A549 (cell line): ENCODE data around the gene ZNF532. TPM values are rescaled to one million over a fixed set of nuclear protein-coding genes. Genes with fewer than 3 reads are reported as not detected.

Experiments used
- ATAC-seq, 2 experiments: fragments of 200-7000 bp in 1 of 2; fragments of >200 bp in 1 of 2; cut with Nextera tagmentation in 1 of 2; cut with Tn5 transposase in 1 of 2; 3 replicates each; pipeline versions ENCODE4 v1.8.0 to v1.9.1; 2018 to 2020; ENCODE audit warnings: mild to moderate bottlenecking in 1 of 2, moderate library complexity in 1 of 2
- CTCF ChIA-PET: fragments of 300-600 bp; sonication (Branson Sonifier 250); formaldehyde crosslinking; extraction: SDS; loops from one replicate; lab custom pipeline; 2021; ENCODE audit warnings: antibody characterized with exemption, inconsistent platforms; lab: Yijun Ruan, JAX
- POLR2A ChIA-PET: fragments of 350-600 bp; formaldehyde crosslinking; extraction: SDS; loops from one replicate; lab custom pipeline; 2021; ENCODE audit warnings: antibody characterized with exemption, inconsistent platforms; lab: Yijun Ruan, JAX
- DNase-seq, 2 experiments: peaks; one replicate each; pipeline versions ENCODE4 v3.0.0 to v3.0.0-alpha.2; 2011 to 2016; ENCODE audit warnings: low read depth in 1 of 2, low spot score in 1 of 2
- FAIRE-seq: peaks from 2 replicates; lab custom pipeline; 2011; peaks lifted over from hg19 to GRCh38; lab: Jason Lieb, UNC
- H3K27ac ChIP-seq, 2 experiments: fragments of >200 bp; sonication (Bioruptor Twin); formaldehyde crosslinking; 3 replicates each; pipeline ENCODE4 v1.5.1; 2016 to 2017
- H3K4me1 ChIP-seq: fragments of >200 bp; sonication (Bioruptor Twin); formaldehyde crosslinking; 3 replicates; pipeline ENCODE4 v1.6.1; 2016
- H3K4me2 ChIP-seq: fragments of >200 bp; sonication (Bioruptor Twin); formaldehyde crosslinking; 3 replicates; pipeline ENCODE4 v1.6.1; 2016
- H3K4me3 ChIP-seq: fragments of >200 bp; sonication (Bioruptor Twin); formaldehyde crosslinking; 3 replicates; pipeline ENCODE4 v1.5.1; 2016
- H3K9me3 ChIP-seq: fragments of >200 bp; sonication (Bioruptor Twin); formaldehyde crosslinking; 3 replicates; pipeline ENCODE4 v1.6.1; 2016
- CEBPB ChIP-seq, 2 experiments: fragments of >200 bp in 1 of 2; sonication (Bioruptor Twin) in 1 of 2; formaldehyde crosslinking in 1 of 2; IDR thresholded peaks; 2 replicates each; pipeline ENCODE4 v1.6.1; 2012 to 2016
- CHD4 ChIP-seq: fragments of 200-600 bp; sonication (generic); IDR thresholded peaks from 2 replicates; pipeline ENCODE4 v1.6.1; 2016; ENCODE audit warnings: antibody characterized with exemption, mild to moderate bottlenecking, borderline replicate concordance
- E2F6 ChIP-seq: IDR thresholded peaks from 2 replicates; pipeline ENCODE4 v1.6.1; 2012; ENCODE audit warnings: low read depth, borderline replicate concordance
- EHMT2 ChIP-seq: fragments of 200-600 bp; sonication (generic); IDR thresholded peaks from 2 replicates; pipeline ENCODE4 v1.6.1; 2016; ENCODE audit warnings: antibody characterized with exemption, low read depth, mild to moderate bottlenecking, moderate library complexity
- ELK1 ChIP-seq: fragments of 150-350 bp; IDR thresholded peaks from 2 replicates; pipeline ENCODE4 v1.6.1; 2014; ENCODE audit warnings: low read depth, mild to moderate bottlenecking, low read length
- ESRRA ChIP-seq: fragments of 150-350 bp; IDR thresholded peaks from 2 replicates; pipeline ENCODE4 v1.6.1; 2014; ENCODE audit warnings: mild to moderate bottlenecking, low read length, borderline replicate concordance
- FOSL2 ChIP-seq, 2 experiments: fragments of 450-650 bp in 1 of 2; fragments of >200 bp in 1 of 2; sonication (Bioruptor Twin) in 1 of 2; formaldehyde crosslinking; IDR thresholded peaks; 2 replicates each; pipeline versions ENCODE4 v1.5.0 to v1.6.1; 2016 to 2020; ENCODE audit warnings: mild to moderate bottlenecking in 1 of 2, moderate library complexity in 1 of 2
- FOXS1 ChIP-seq: fragments of 250-450 bp; sonication (Bioruptor Pico); IDR thresholded peaks from 2 replicates; pipeline ENCODE4 v1.5.0; 2020; ENCODE audit warnings: mild to moderate bottlenecking, moderate library complexity
- HES2 ChIP-seq: fragments of >200 bp; sonication (Bioruptor Twin); formaldehyde crosslinking; IDR thresholded peaks from 2 replicates; pipeline ENCODE4 v1.6.1; 2016
- HEYL ChIP-seq: fragments of 250-450 bp; sonication (Bioruptor Pico); IDR thresholded peaks from 2 replicates; pipeline ENCODE4 v1.8.0; 2021; ENCODE audit warnings: mild to moderate bottlenecking, moderate library complexity
- HMGXB4 ChIP-seq: fragments of 250-450 bp; sonication (Bioruptor Pico); IDR thresholded peaks from 2 replicates; pipeline ENCODE4 v1.5.0; 2021; ENCODE audit warnings: mild to moderate bottlenecking, moderate library complexity, borderline replicate concordance
- HOXA7 ChIP-seq: fragments of 250-450 bp; sonication (Bioruptor Pico); IDR thresholded peaks from 2 replicates; pipeline ENCODE4 v1.5.0; 2020; ENCODE audit warnings: mild to moderate bottlenecking, moderate library complexity
- HOXB13 ChIP-seq: fragments of 250-450 bp; sonication (Bioruptor Pico); IDR thresholded peaks from 2 replicates; pipeline ENCODE4 v1.5.0; 2020; ENCODE audit warnings: low read depth, mild to moderate bottlenecking, moderate library complexity
- JUNB ChIP-seq: fragments of >200 bp; sonication (Bioruptor Twin); formaldehyde crosslinking; IDR thresholded peaks from 2 replicates; pipeline ENCODE4 v1.6.1; 2016
- MAZ ChIP-seq: fragments of 150-350 bp; IDR thresholded peaks from 2 replicates; pipeline ENCODE4 v1.6.1; 2014; ENCODE audit warnings: antibody characterized with exemption, low read depth, low read length, borderline replicate concordance
- MYC ChIP-seq: IDR thresholded peaks from 2 replicates; pipeline ENCODE4 v1.6.1; 2012; ENCODE audit warnings: mild to moderate bottlenecking, inconsistent platforms, low read length, improper control_type of control experiment, borderline replicate concordance
- NPAS2 ChIP-seq: fragments of 250-450 bp; sonication (Bioruptor Pico); IDR thresholded peaks from 2 replicates; pipeline ENCODE4 v1.8.0; 2022; ENCODE audit warnings: mild to moderate bottlenecking, moderate library complexity, borderline replicate concordance
- NR3C1 ChIP-seq: fragments of >200 bp; sonication (Bioruptor Twin); formaldehyde crosslinking; IDR thresholded peaks from 3 replicates; pipeline ENCODE4 v1.6.1; 2017
- POLR2AphosphoS2 ChIP-seq: conservative IDR thresholded peaks from 2 replicates; pipeline ENCODE4 v1.6.1; 2012; ENCODE audit warnings: low read length, improper control_type of control experiment, inconsistent platforms
- RARB ChIP-seq: fragments of 250-450 bp; sonication (Bioruptor Pico); IDR thresholded peaks from 2 replicates; pipeline ENCODE4 v1.8.0; 2021; ENCODE audit warnings: mild to moderate bottlenecking, moderate library complexity
- TFCP2L1 ChIP-seq: fragments of 250-450 bp; sonication (Bioruptor Pico); IDR thresholded peaks from 2 replicates; pipeline ENCODE4 v1.5.0; 2021; ENCODE audit warnings: mild to moderate bottlenecking
- USF2 ChIP-seq: fragments of 450-650 bp; IDR thresholded peaks from 2 replicates; pipeline ENCODE4 v1.6.1; 2014; ENCODE audit warnings: antibody characterized with exemption
- ZC3H11A ChIP-seq: fragments of 450-650 bp; IDR thresholded peaks from 2 replicates; pipeline ENCODE4 v1.6.1; 2014; ENCODE audit warnings: antibody characterized with exemption, mild to moderate bottlenecking
- WGBS: methylation state at CpG from one replicate; pipeline ENCODE4 v1.1.6; 2017; ENCODE audit errors: missing lambda C conversion rate; 5-methylcytosine and 5-hydroxymethylcytosine counted together
- polyA plus RNA-seq, 4 experiments: library from polyadenylated mRNA; depleted of rRNA in 3 of 4; stranded (reverse); fragments of >200 nt; fragmentation: RNase III in 1 of 4; extraction: RNeasy Plus Mini Kit Qiagen cat#74134 plus additional on column Dnase treatment in 1 of 4; gene quantifications; 2 replicates in 3 of 4; 3 replicates in 1 of 4; pipeline ENCODE4 v1.2.3, GENCODE V29; 2011 to 2017
- TF ChIP-seq, protein P1 (sequence below): fragments of 250-450 bp; sonication (Bioruptor Pico); IDR thresholded peaks from 2 replicates; pipeline ENCODE4 v1.5.0; 2020; ENCODE audit warnings: low read depth, mild to moderate bottlenecking, moderate library complexity
- TF ChIP-seq, protein P2 (sequence below): IDR thresholded peaks from 2 replicates; pipeline ENCODE4 v1.6.1; 2012

Gene ZNF532
- polyA plus RNA-seq, 2 of the 4 experiments (the other 2 are of a cell fraction) = 26.8 to 64.6 TPM

- TF ChIP-seq E2F6 (no peak), RARB (CRISPR knock-in tag) (no peak), FOXS1 (CRISPR knock-in tag) (no peak), TFCP2L1 (CRISPR knock-in tag) (no peak), CHD4 (no peak), HEYL (CRISPR knock-in tag) (no peak), ZC3H11A (no peak), HES2 (no peak), MYC (no peak), ELK1 (no peak), ESRRA (no peak), HOXA7 (CRISPR knock-in tag) (no peak), MAZ (no peak), USF2 (no peak), HOXB13 (CRISPR knock-in tag) (no peak), NPAS2 (CRISPR knock-in tag) (no peak), JUNB (no peak)
- TF ChIP-seq, protein P1, sequence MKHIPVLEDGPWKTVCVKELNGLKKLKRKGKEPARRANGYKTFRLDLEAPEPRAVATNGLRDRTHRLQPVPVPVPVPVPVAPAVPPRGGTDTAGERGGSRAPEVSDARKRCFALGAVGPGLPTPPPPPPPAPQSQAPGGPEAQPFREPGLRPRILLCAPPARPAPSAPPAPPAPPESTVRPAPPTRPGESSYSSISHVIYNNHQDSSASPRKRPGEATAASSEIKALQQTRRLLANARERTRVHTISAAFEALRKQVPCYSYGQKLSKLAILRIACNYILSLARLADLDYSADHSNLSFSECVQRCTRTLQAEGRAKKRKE (CRISPR knock-in tag) = no peak
- TF ChIP-seq, protein P2, sequence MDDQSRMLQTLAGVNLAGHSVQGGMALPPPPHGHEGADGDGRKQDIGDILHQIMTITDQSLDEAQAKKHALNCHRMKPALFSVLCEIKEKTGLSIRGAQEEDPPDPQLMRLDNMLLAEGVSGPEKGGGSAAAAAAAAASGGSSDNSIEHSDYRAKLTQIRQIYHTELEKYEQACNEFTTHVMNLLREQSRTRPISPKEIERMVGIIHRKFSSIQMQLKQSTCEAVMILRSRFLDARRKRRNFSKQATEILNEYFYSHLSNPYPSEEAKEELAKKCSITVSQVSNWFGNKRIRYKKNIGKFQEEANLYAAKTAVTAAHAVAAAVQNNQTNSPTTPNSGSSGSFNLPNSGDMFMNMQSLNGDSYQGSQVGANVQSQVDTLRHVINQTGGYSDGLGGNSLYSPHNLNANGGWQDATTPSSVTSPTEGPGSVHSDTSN = no peak
- no peak for FAIRE-seq
Measured at GRCh38 chr18:59009846-59010245, 145.2 kb downstream of the ZNF532 start.

DNA sequence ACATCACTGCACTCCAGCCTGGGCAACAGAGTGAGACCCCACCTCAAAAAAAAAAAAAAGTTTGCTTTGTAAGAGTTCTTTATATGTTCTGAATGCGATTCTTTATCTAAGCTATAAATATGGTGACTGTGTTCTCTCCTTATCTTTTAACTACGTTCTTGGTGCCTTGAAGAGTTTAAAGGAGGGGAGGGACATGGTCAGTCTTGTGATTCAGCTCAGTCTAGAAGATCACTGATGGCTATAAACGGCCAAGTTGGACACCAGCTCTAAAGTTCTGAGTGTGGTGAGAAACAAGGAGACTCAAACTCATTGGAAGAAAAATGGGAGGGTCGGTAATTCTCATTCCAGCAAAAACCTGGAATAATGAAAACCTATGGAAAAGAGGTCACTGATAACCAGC lies 146.6 kb downstream of the ZNF532 start:
- POLR2A ChIA-PET = interaction anchor here (0.7 kb wide), 1 partner anchor 15 kb away, joined by 4 read pairs; no protein-coding TSS in a partner anchor
- H3K4me2 ChIP-seq = no peak overlapping the region
- FAIRE-seq (no peak), ATAC-seq (no peak)
- peak overlapping the region; percentile 18 to 66; a peak in 3 of 6 replicates for H3K27ac ChIP-seq
- H3K4me3 ChIP-seq = no peak overlapping the region
- peaks cover 37% of the 10 kb centered on the region for H3K4me1 ChIP-seq
- 91% methylated on average over 4 of the region's 4 CpGs for WGBS
- H3K9me3 ChIP-seq = peaks cover 13% of the 10 kb centered on the region
- TF ChIP-seq POLR2AphosphoS2 (no peak), MAZ (no peak), CEBPB (IDR thresholded peaks at IDR 0.05) (no peak), ESRRA (no peak), HMGXB4 (CRISPR knock-in tag) (no peak), HES2 (no peak), FOSL2 (IDR thresholded peaks at IDR 0.05) (no peak), FOSL2 (CRISPR knock-in tag; IDR thresholded peaks at IDR 0.05) (no peak), NR3C1 (no peak), USF2 (no peak), EHMT2 (no peak)
- TF ChIP-seq, all 56 proteins: peak for 0
- CTCF ChIA-PET = interaction anchor here (0.6 to 1.0 kb wide), 2 partner anchors 28 to 230 kb away, joined by 4 to 5 read pairs; no protein-coding TSS in a partner anchor
- no peak for DNase-seq

More at GRCh38 chr18:59009846-59010245, 145.2 kb downstream of the ZNF532 start:
- peaks cover 46% of the 10 kb centered on the region for H3K4me1 ChIP-seq
- H3K4me3 ChIP-seq = no peak overlapping the region
- H3K4me2 ChIP-seq = no peak overlapping the region
- DNase-seq (no peak), ATAC-seq (no peak)
- 90% methylated on average over 1 of the region's 1 CpG for WGBS
- POLR2A ChIA-PET = no interaction called here
- CTCF ChIA-PET = interaction anchor here (0.9 kb wide), 1 partner anchor 229 kb away, joined by 3 read pairs; no protein-coding TSS in a partner anchor
- peaks cover 8% of the 10 kb centered on the region for H3K9me3 ChIP-seq
- peak overlapping the region; percentile 85 to 92 for H3K27ac ChIP-seq
